HG03378 (cell line): ENCODE data around the gene NCF4.

Experiments
- ATAC-seq: cut with Tn5 transposase; IDR thresholded peaks from one replicate; pipeline ENCODE4 v1.9.1; 2021; ENCODE audit warnings: mild to moderate bottlenecking, moderate library complexity; ENCODE audit not compliant: unreplicated experiment

Gene NCF4

DNA sequence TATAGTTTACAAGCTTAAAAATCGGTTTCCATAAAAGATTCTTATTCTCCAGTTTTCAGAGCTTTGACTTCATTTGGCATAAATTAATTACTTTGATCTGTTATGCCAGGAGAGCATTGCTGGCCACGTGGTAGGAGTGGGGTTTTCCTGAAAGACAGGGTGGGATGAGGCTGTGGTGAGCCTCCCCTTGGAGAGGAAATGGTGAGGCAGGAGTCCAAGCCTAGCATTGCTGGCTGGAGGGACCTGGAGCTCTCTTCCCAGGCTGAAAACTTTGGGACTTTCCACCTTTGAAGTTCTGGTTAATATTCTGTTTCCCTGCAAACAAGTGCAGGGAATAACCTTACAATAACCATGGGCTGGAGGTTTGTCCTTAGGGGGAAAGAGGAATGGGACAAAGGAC, 31.5 kb downstream of the NCF4 start:
- ATAC-seq, result no peak

DNA sequence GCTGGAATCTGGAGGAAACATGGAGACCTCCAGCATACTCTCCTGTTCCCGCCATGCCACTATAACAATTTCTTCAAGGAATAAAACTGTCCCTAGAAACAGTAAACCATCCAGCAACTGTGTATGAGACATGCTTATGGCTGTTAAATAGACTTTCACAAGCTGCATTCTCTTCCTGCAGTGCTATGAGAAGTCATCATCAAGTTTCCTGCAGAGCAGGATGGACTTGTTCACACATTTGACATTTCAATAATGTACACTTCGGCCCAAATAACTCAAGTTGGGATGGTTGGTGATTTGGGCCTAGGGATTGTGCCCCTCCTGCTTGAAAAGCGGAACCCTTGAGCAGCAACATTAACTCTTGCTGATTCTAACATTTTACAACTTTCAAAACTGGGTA, 32.5 kb downstream of the NCF4 start:
- no peak for ATAC-seq

DNA sequence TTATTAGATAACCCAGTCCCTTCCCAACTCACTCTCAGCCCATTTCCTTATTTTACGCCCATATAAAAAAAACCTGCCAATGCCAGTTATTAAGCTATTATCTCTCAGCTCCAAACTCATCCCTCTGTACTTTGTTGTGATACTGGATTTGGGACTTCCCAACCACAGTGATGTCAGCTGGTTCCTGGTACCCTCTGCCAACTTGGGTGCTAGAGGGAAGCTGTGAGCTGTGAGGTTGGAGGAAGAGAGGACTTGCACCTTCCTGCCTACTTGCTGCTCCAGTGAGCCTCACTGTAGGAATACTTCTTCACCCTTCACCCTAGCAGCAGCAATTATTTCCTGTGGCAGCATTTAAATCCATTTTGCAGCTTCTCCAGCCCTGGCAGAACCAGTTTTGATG, 33.5 kb downstream of the NCF4 start:
- no peak for ATAC-seq

DNA sequence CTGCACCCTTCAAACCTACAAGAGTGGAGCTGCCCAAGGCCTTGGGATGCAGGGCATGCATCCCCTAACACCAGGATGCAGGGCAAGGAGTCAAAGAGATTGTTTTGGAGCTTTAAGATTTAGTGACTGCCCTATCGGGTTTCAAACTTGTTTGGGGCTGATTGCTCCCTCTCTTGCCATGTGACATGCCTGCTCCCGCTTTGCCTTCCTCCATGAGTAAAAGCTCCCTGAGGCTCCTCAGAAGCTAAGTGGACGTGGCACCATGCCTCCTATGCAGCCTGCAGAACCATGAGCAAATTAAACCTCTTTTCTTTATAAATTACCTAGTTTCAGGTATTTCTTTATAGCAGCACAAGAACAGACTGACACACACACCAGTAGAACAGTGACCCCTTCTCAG, 36.8 kb downstream of the NCF4 start:
- no peak for ATAC-seq

DNA sequence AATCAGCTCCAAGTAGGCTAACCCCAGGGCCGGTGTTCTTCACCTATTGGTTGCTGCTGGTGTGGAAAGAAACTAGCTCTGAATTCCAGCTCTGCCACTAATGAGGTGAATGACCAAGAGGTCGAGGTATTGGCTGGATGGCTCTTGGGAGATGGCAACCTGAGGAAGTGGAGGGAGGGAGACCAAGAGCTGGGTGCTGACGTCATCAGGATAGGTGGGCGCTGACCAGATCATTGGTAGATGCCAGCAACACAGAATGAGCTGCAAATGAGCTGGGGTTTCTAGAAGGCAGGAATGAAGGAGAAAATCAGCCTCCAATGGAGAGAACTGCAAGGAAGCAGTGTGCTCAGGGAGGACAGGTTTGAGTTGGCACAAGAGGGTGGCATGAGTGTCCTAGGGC, 37.9 kb downstream of the NCF4 start:
- no peak for ATAC-seq

DNA sequence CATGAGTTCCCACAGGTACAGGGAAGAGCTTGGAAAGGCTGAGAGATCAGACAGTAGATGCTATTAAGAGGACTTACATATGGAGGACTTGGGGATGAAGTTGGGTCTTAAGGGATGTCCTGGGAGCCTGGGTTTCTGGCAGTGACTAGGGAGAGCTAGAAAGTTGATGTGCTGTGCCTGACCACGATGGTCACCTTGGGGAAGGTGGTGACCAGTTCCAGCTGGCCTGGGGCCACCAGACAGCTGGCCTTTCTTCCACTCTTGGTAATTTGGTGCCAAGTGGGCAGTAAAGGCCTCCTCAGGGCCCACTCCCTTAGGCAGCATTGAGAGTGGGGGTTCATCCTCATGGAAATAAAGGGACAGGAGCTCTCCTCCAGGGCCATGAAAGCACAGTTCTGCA, 38.7 kb downstream of the NCF4 start:
- ATAC-seq, result no peak

DNA sequence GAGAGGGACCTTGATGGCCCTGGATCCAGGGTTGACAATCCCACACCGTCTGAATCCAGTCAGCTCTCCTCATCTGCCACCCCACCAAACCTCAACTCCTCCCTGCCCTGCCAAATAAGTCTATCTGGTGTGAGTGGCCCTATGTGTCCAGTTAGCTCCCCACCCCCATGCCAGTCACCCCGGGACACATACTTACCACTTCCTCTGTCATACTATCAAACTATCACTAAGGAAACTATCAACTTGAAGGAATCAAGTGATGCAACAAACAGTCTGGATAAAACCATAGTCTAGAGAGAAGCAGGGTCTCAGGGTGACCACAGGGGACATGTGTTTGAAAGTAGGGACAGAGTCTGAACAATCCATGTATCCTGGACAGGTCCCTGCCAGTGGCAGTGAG, 39.4 kb downstream of the NCF4 start:
- ATAC-seq, result no peak

DNA sequence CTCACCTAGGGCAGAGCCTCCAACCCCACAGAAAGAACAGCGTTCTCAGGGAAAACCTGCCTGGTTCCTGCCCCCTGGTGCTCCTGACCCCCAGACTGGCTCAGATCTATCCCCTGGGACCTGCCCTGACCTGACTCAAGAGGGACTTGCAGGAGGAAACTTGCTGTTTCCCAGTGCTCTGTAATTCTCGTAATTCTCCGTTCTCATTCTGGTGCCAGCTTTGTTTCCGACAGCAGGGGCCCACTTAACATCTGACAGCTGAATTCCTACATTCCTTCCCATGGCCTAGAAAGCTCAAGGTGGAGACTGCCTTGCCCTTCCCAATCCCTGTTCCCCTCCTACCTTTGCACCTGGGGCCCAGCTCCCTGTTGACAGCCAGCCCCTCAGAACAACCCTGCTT, 40.1 kb downstream of the NCF4 start:
- no peak for ATAC-seq

DNA sequence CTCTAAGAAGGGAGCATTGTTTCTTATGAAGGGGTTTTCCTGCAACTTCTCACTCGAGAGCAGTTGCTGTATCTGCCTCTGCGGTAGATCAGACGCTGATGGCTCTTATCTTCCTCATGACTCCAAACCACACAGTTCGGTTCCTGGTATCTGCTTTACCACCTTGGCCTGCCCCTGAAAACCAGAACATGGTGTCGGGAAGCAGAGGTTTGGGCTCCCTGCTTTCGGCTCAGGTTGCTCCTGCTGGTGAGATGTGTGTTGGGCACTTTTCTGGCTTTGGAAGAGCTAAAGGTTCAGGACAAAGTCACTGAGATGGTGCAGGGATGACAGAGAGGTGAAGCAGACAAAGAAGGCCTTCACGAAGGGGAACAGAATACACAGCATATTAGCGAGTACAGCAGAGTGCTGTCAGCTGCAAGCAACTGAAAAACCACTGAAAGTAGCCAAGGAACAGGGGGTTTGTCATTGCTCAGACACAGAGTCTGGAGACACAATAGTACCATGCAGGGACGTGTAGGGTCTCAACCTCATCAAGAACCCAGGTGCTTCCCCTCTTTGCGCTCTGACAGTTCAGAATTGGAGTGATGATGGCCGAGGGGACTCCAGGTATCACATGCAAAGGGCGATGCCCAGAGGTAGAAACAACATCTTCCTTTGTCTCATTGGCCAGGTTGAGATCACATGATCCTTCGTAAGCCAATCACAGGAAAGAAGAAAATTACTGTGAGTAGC, 40.8 kb downstream of the NCF4 start:
- no peak for ATAC-seq

DNA sequence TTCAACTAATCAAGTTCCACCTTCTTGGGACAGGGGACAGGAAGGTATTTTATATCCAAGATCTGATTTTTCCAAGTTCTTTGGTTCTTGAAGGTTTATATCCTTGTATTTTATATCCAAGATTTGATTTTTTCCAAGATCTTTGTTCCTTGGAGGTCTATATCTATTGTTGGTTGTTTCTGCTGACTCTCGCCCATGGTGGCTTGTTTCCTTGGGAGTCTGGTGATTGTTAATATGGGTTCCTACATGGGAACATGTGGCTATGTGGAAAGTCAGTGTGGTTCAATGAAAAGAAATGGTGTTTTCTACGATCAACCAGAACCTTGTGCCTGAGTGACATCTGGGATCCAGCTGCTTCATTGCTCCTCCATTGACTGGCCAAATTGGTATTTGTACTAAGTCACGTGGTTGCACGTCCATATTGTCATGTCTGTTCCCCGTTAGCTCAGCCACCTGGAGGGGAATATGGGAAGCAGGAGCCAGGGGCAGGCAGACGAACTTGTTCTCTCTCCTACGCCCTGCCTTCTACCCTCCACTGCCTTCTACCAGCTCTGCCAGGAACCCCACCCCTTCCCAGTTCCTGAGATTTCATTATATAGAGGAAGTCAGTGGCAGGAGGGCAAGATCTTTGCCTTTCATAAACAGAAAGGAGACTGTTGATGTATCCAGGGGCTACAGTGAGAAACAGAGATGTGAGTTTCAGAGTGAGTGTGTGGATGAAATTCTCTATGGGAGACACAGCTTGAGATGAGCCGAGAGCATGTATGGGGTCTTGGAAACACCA, 41.5 kb downstream of the NCF4 start:
- no peak for ATAC-seq

DNA sequence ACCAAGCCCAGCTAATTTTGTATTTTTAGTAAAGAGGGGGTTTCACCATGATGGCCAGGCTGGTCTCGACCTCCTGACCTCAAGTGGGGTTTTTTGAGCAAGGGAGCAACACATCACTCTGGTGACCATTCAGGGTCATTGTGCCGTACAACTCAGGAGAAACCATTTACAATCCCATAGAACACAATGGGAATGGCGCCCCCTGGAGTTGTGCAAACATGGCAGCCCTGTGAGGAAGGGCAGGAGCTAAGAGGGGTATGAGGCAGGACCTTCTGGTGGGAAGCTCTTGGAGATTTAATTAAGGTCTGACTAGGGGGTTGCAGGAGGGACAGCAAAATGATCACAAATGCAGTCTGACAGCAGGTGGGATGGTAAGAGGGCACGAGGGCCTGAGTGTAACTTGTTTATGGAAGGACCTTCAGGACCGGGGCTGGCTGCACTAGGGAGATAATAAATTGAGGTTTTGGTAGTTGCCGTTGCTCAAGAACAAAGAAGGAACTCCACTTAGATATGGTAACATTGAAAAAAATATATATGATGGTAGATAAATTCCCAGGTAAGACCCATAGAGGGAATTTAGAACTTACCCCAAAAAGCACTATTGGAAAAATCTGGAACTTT, 43.6 kb downstream of the NCF4 start:
- ATAC-seq, result no peak

DNA sequence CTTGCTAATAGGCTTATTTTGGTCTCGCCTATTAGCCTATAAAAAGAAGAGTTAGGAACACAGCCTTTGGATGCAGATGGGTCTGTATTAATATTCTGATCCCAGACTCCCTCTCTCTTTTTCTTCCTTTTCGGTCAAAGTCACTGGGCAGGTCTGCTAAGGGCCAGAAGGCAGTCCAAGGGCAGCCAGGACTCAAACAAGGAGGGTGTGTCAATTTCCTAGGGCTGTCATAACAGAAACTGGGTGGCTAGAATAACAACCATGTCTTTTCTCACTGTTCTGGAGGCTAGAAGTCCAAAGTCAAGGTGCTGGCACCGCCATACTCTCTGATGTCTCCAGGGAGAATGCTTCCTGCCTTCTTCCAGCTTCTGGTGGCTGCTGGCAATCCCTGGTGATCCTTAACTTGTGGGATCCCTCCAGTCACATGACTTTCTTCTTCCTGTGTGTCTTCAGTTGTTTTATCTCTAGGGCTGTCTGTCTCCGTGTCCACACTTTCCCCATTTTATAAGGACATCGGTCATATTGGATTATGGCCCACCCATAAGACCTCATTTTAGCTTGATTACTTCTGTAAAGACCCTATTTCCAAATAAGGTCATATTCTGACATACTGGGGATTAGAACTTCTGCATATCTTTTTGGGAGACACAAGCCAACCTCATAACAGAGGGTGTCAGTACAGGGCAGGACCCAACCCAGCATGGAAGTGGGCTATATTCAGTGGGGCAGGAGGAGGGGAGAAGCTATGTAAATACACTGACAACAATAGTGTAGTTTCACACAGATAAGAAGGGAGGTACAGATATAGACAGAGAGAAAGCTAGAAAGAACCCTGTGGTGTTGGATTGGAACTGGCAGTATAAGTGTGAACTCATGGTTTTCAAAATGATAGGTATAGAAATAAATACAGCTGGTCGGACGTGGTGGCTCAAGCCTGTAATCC, 46.7 kb downstream of the NCF4 start:
- no peak for ATAC-seq

DNA sequence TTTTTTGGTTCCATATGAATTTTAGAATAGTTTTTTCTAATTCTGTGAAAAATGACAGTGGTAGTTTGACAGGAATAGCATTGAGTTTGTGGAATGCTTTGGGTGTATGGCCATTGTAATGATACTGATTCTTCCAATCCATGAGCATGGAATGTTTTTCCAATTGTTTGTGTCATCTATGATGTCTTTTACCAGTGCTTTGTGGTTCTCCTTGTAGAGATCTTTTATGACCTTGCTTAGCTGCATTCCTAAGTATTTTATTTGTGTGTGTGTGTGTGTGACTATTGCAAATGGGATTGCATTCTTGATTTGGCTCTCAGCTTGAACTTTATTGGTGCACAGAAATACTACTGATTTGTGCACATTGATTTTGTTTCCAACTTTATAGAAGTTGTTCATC, 49.7 kb downstream of the NCF4 start:
- ATAC-seq, result no peak

DNA sequence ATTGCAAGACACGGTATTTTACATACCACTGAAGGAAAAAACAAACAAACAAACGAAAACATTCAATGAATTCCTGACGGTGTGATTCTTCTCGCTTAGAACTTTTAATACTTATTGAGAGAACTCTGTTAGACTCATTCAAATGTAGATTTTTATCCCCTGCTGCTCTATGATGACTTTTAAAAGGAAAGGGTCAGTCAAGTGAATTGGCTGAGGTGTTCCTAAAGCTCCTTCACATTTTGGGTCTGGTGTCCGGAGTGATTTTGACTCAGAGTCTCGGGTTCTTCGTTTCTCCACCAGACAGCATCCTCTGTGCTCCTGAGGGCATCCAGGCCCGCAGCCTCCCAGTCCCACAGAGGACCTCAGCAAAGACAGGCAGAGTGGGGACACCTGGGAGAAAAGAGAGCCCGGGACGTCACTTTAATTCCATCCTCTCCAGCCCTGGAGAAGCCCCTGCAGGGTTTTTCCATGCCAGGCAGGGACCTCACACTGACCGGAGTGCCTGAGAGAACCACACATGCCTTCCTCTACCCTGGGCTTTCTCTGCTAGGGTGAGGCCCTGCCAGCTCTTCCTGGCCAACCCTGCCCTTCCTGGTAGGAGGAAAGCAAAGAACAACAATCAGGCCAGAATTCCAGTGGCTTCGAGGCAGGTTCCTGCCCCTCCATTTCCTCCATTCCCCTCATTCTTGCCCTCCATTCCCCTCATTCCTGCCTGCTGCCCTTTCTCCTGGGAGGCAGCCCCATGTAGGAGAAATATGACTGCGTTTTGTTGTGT, 51.3 kb downstream of the NCF4 start:
- ATAC-seq, result no peak

DNA sequence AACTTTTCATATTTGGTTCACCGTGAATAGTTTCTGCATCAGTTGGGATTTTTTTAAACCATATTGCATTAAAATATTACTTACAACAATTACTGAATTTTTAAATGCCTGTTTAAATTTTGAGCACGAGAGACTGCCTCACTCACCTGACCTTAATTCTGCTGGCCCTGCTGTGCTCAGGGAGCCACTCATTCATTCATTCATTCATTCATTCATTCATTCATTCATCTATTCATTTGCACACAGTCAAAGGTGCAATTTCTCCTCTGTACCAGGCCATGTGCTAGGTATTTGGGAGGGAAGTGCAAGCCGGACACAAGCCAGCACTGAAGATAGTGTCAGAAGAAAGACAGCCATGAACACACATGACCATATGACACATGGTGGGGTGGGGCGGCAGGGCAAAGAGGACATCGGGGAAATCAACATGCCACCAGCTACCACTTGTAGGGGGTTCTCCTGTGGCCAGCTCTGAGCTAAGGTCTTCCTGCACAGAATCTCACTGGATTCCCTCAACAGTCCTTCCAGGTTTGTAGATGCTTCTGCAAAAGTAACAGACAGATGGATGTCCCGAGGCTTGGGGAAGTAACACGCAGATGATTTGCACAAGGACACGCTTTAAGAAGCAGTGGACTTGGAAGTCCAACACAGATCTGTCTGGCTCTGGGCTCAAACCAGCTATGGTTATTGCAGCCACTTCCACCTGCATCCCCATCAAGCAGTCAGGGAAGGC, 52.1 kb downstream of the NCF4 start:
- ATAC-seq, result no peak

DNA sequence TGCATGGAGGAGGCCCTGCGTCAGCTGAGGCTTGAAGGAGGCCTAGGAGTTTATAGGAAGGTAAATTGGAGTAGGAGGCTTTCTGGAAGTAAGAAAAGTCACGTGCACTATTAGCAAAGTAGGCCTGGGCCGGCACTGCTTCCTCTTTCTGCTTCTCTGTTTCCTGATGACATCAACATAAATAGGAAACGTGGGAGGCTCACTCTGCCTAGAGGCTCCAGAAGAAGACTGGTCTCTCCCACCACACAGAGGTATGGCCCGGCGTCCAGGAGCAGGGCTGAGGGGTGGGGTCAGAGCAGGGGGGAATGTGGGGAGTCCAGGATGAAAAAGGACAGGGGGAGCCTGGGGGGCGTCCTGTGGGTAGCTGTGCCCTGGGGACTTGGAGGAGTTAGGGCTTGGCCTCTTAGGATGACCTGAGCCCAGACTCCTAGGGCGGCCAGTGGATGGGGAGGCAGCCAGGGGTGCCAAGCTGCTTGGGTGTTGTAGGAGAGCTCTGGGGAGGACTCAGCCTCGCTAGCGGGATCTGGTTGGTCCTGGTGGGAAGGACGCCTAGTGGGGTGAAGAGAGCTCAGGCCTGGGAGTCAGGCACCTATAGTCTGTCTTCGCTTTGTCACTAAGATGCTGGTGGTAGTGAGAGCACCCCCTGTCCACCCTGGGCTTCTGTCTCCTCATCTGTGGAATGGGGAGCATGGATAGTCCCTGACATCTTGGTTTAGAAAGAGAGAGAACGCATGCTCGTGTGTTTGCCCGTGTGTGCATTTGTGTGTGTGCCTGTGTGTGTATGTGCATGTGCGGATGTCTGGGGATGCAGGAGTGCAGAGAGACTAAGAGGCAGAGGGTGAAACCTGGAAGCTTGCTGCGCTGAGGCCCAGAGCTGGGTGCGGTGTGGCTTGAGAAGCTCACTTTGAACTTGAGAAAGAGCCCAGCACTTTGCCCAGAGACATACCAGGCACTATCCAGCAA, 52.9 kb downstream of the NCF4 start, which contains the start of gene CSF2RB:
CSF2RB (plus strand) TSS at position 202 of the 963 bp plus-strand sequence. CDS start 8,580 bp downstream, outside the sequence.
- no peak for ATAC-seq

DNA sequence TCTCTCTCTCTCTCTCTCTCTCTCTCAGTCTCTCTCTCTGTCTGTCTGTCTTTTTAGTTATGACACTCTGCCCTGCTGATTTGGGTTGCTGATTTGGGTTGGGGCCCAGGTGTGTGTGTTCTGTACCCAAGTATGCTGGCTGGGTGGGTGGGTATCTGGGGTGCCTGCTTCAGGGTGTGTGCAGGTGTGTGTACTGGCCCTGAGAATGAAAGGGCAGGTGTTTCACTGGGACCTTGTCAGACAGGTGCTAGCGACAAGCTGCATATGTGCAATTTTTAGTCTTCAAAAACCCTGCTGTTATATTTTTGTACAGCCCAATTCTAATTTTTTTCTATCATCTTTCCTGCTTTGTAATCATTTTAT, 53.6 kb downstream of the NCF4 start:
- no peak for ATAC-seq

DNA sequence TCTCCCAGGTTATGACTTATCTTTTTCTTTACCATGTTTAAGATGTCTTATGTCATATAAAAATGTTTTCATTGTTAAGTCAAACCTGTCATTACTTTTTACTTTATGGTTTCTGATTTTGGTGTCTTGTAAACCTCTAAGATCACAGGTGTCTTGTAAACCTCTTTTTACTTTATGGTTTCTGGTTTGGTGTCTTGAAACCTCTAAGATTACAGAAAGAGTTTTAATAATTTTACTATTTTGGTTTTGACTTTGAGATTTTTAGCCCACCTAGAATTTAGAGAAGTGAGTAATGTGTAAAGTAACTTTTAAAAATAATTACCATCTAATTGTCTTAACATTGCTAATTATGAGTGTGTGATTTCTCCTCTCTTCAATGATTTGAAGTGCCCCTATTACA, 55.2 kb downstream of the NCF4 start:
- ATAC-seq, result no peak
